Esophagus muscularis mucosa (tissue), 4 donors: ENCODE data around the gene ADAMTS9. TPM values are rescaled to one million over a fixed set of nuclear protein-coding genes. Genes with fewer than 3 reads are reported as not detected.
A peak's percentile ranks its signal among the peaks of the same experiment; 100 is the strongest.

ENCODE experiments used
- DNase-seq: peaks from one replicate; pipeline ENCODE4 v3.0.0-alpha.2; 2017; ENCODE audit errors: extremely low spot score
- H3K27ac ChIP-seq, 4 donors: fragments of 200-600 bp; sonication (generic); replicated peaks in 1 of 4; 1 replicate in 3 of 4; 2 replicates in 1 of 4; pipeline ENCODE4 v1.5.1; 2016 to 2019; ENCODE audit warnings: mild to moderate bottlenecking in 1 of 4
- H3K27me3 ChIP-seq, 4 donors: fragments of 200-600 bp; sonication (generic); one replicate each; pipeline versions ENCODE4 v1.5.1 to v1.6.0; 2016 to 2019
- H3K36me3 ChIP-seq, 4 donors: fragments of 200-600 bp; sonication (generic); one replicate each; pipeline ENCODE4 v1.5.1; 2016 to 2019
- H3K4me1 ChIP-seq, 4 donors: fragments of 200-600 bp; sonication (generic); one replicate each; pipeline ENCODE4 v1.5.1; 2016 to 2019
- H3K4me3 ChIP-seq, 4 donors: fragments of 200-600 bp; sonication (generic); 1 replicate in 2 of 4; 2 replicates in 2 of 4; pipeline ENCODE4 v1.5.1; 2016 to 2019; ENCODE audit warnings: mild to moderate bottlenecking in 4 of 4, moderate library complexity in 1 of 4
- H3K9me3 ChIP-seq, 4 donors: fragments of 200-600 bp; sonication (generic); 1 replicate in 3 of 4; 2 replicates in 1 of 4; pipeline ENCODE4 v1.5.1; 2016 to 2019
- EP300 ChIP-seq: sonication (generic); formaldehyde crosslinking; IDR thresholded peaks from one replicate; pipeline ENCODE4 v1.6.1; 2017; ENCODE audit warnings: antibody characterized with exemption
- POLR2A ChIP-seq: fragments of 450-650 bp; IDR thresholded peaks from one replicate; pipeline ENCODE4 v1.6.1; 2017; ENCODE audit warnings: antibody characterized with exemption, moderate library complexity, mild to moderate bottlenecking, low read depth
- POLR2AphosphoS5 ChIP-seq, 2 donors: sonication (generic); formaldehyde crosslinking; IDR thresholded peaks; one replicate each; pipeline ENCODE4 v1.6.1; 2017; ENCODE audit warnings: antibody characterized with exemption in 2 of 2
- WGBS: methylation state at CpG from one replicate; pipeline ENCODE4 v1.1.5; 2018; 5-methylcytosine and 5-hydroxymethylcytosine counted together
- intact Hi-C: fragments of 100-400 bp; cut with DNase I; formaldehyde crosslinking; loops from one replicate; pipeline ENCODE4 v1.15.1; 2023
- total RNA-seq, 4 donors: library from RNA; depleted of rRNA; stranded (reverse); fragments of >200 nt; gene quantifications; one replicate each; pipeline versions ENCODE4 v1.1.0 to v1.2.1, GENCODE V29; 2016
- TF ChIP-seq, protein P1 (sequence below), 3 experiments: fragments of 200-600 bp in 2 of 3; fragments of 450-650 bp in 1 of 3; sonication (generic) in 2 of 3; IDR thresholded peaks; one replicate each; pipeline ENCODE4 v1.5.1; 2017 to 2019; ENCODE audit warnings: antibody characterized with exemption in 3 of 3, mild to moderate bottlenecking in 2 of 3, moderate library complexity in 1 of 3

ADAMTS9 gene
- total RNA-seq, 4 donors from 2014 or later: 45.3 to 142 (median 56.6) TPM

DNA sequence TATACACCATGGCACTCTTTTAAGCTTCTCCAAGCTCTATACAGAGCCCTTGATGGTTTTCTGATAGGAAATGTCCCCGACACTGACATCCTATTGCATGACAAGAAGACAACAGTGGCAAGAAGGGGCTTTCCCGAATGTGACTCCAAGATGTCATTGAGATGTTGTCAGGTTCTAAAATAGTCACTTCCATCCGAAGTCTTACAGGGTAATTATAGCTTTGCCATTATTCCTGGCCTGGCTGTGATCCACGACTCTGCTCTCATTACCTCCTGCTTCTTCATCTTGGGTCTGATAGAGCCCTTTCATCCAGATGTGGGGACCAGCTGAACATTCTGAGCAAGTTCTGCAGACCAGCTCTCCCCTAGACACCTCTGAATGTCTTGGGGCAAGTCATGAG is 40.6 kb upstream of the ADAMTS9 start:
- no peaks in the 10 kb centered on the region for H3K9me3 ChIP-seq
- no peak for DNase-seq
- intact Hi-C loops: no loop called here
- no peak overlapping the region for H3K27ac ChIP-seq
- peaks cover 0 to 24% (median 17%) of the 10 kb centered on the region in 4 donors for H3K4me1 ChIP-seq
- no peak overlapping the region for H3K4me3 ChIP-seq
- no peak for TF ChIP-seq EP300
- no peak for TF ChIP-seq POLR2A
- TF ChIP-seq POLR2AphosphoS5 (IDR thresholded peaks at IDR 0.05): no peak
- TF ChIP-seq, protein P1, sequence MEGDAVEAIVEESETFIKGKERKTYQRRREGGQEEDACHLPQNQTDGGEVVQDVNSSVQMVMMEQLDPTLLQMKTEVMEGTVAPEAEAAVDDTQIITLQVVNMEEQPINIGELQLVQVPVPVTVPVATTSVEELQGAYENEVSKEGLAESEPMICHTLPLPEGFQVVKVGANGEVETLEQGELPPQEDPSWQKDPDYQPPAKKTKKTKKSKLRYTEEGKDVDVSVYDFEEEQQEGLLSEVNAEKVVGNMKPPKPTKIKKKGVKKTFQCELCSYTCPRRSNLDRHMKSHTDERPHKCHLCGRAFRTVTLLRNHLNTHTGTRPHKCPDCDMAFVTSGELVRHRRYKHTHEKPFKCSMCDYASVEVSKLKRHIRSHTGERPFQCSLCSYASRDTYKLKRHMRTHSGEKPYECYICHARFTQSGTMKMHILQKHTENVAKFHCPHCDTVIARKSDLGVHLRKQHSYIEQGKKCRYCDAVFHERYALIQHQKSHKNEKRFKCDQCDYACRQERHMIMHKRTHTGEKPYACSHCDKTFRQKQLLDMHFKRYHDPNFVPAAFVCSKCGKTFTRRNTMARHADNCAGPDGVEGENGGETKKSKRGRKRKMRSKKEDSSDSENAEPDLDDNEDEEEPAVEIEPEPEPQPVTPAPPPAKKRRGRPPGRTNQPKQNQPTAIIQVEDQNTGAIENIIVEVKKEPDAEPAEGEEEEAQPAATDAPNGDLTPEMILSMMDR (IDR thresholded peaks at IDR 0.05): no peak
- 51% methylated on average over 4 of the region's 4 CpGs for WGBS
- H3K36me3 ChIP-seq: no peaks in the 10 kb centered on the region
- no peaks in the 10 kb centered on the region for H3K27me3 ChIP-seq

DNA sequence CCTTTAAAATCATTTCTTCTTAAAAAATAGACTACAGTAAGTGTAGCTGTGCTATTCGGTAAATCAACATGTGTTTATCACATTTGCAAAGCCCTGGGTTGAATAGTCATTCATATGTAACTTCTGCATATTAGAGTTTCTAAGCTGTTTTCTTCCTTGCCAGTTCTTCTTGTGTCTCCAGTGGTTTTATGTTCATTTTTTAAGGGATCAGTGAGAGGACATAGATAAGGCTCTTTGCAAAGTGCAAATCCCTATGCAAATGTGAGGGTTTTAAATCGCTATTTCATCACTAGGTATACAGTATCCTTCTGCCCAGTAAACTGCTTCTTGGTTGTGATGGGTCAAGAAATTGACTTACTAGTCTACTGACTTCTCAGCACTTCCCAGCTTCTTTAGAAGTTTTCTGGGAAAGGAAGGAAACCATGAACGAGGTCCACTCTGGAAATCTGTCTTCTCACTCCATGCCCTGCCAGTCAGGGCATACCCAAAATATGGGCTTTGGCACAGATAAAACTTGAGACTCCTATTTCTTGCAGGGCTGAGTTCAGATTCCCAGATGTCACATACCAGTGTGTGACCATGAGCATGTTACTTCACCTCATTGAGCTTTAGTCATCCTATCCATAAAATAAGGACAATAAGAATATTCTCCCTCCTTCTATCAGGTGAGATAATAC is 38.8 kb upstream of the ADAMTS9 start:
- H3K4me1 ChIP-seq: peaks cover 0 to 24% (median 17%) of the 10 kb centered on the region in 4 donors
- no peak for DNase-seq
- H3K9me3 ChIP-seq: no peaks in the 10 kb centered on the region
- TF ChIP-seq POLR2A (no peak), POLR2AphosphoS5 (IDR thresholded peaks at IDR 0.05) (no peak), EP300 (no peak)
- TF ChIP-seq, protein P1 (IDR thresholded peaks at IDR 0.05): no peak
- H3K27ac ChIP-seq: no peak overlapping the region
- intact Hi-C loops: no loop called here
- H3K4me3 ChIP-seq: no peak overlapping the region
- H3K36me3 ChIP-seq: no peaks in the 10 kb centered on the region
- H3K27me3 ChIP-seq: no peaks in the 10 kb centered on the region
- 83% methylated on average over 3 of the region's 3 CpGs for WGBS

DNA sequence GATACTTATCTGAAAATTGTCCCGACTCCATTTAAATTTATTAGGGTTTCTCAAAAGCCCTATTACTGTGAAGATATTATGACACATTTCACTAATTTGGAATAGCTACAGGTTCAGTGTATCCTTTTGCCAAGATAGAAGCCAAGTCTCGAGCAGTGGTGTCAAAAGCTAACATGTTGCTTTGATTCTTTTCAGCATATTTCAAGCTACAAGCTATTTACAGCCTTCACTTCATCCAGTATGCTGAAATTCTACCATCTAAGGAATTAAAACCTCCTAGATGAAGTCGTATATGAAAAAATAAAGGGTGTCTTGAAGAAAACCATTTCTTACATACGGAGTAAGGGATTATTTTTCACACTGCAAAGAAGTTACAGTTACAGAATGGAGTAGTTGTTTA is 31.2 kb upstream of the ADAMTS9 start:
- no peaks in the 10 kb centered on the region for H3K27me3 ChIP-seq
- DNase-seq: no peak
- no peak overlapping the region for H3K4me3 ChIP-seq
- H3K27ac ChIP-seq: no peak overlapping the region
- TF ChIP-seq POLR2A (no peak), POLR2AphosphoS5 (IDR thresholded peaks at IDR 0.05) (no peak), EP300 (no peak)
- TF ChIP-seq, protein P1 (IDR thresholded peaks at IDR 0.05): no peak
- H3K4me1 ChIP-seq: peaks cover 24 to 37% (median 31%) of the 10 kb centered on the region in 4 donors
- no peaks in the 10 kb centered on the region for H3K9me3 ChIP-seq
- H3K36me3 ChIP-seq: no peaks in the 10 kb centered on the region
- intact Hi-C loops: no loop called here
- WGBS: 65% methylated on average over 4 of the region's 4 CpGs

DNA sequence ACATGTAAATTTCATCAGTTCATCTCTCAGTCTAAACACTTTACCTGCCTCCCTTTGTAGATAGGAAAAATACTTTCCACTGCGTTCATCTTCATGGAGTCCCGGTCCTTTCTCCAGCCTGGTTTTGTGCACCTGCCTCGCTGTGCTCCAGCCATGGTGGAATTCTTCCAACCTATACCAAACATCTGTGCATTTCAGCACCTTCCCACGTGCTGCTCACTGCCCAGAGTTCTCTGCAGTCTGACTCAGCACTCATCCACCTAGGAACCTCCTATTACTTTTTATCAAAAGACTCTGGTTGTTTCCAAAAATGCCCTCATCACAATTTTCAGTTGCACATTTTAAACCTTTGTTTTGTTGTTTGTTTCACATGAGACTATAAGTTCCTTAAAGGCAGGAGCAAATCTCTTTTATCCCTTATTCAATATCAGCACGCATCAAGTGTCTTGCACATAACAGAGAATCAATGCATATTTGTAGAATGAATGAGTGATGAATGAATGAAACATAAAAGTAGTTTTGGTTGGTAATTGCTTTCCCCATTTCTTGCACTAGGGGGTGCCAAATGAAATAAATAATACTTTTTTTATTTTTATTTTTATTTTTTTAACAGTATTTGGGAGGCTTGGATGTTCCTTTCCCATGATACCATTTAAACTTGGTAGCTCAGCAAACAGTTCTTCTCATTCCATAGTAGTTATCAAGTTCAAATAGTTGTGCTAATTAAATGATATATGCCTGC is 30.2 kb upstream of the ADAMTS9 start:
- no peak overlapping the region for H3K27ac ChIP-seq
- 90% methylated on average over 5 of the region's 5 CpGs for WGBS
- TF ChIP-seq, protein P1 (IDR thresholded peaks at IDR 0.05): peak; percentile 33 to 45 (median 33)
- TF ChIP-seq EP300: no peak
- intact Hi-C loops: no loop called here
- no peak for DNase-seq
- H3K4me3 ChIP-seq: no peak overlapping the region
- no peaks in the 10 kb centered on the region for H3K36me3 ChIP-seq
- H3K4me1 ChIP-seq: peaks cover 24 to 37% (median 31%) of the 10 kb centered on the region in 4 donors
- no peaks in the 10 kb centered on the region for H3K27me3 ChIP-seq
- no peaks in the 10 kb centered on the region for H3K9me3 ChIP-seq
